Putamen (tissue), 1 donor: ENCODE measurements around the gene PDE3A.
"Not testable (repeated sequence)": the region's sequence is repeated elsewhere in the genome, so short reads cannot be mapped to it uniquely, and the experiment has no call there.

Experiments
- DNase-seq: peaks from one replicate; pipeline ENCODE4 v3.0.0-alpha.2; 2016; ENCODE audit warnings: low spot score

Gene PDE3A

DNA sequence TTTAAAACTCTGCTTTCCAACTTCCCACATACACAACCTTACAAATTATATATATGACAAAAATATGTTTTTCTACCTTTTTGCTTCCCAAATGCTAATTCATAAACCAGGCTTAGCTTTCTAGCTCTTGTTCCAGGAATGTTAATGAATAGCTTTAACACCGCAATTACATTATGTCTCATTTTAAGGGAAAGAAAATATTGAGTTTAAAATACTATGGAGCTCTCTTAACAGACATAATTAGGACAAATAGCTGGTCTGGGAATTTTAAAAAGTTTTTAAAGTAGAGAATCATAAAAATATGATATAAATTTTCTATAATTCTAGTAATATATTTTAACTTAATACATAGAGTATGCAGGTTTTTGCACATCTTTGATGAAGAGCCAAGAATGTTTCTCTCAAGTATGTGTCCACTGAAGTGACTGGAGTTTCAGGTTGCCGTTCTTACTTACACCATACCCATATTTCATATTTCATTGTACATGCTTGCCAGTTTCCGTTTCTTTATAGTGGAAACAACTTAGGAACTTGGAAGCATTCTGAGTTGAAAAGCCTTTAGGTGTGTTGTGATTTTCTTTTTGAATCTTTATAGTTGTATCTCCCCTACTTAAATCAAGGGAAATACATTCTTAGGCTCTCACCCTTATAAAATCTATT is 236.2 kb downstream of the PDE3A start:
- DNase-seq: no peak

DNA sequence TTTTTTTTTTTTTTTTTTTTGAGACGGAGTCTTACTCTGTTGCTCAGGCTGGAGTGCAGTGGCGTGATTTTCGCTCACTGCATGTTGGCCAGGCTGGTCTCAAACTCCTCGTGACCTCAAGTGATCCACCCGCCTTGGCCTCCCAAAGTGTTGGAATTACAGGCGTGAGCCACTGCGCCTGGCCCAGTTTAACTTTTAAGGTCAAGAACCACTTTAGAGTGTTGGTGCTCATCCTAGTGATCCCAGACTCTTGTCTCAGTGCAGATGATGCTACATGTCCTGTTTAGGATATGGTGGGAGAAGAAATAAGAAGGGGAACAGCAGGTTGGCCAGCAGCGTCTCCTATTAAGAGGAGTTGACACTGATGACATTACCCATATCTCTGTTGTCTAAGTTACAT is 246.7 kb downstream of the PDE3A start:
- not testable (repeated sequence) for DNase-seq

DNA sequence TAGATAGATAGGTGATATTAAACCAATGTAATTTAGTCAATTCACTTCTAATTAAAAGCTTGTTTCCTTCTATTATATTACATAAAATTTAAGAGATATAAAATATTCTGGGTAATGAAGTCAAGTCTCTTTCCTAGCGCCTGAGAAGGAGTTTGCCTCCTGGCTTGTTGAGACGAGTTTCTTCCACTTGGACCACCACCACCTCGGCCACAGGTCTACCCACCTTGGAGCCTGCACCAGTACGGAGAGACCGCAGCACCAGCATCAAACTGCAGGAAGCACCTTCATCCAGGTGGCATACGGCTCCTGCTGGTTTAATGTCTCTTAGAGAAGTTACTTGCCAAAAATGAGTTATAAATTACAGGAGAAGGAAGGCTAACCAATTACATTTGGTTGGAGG is 247.8 kb downstream of the PDE3A start:
- no peak for DNase-seq

DNA sequence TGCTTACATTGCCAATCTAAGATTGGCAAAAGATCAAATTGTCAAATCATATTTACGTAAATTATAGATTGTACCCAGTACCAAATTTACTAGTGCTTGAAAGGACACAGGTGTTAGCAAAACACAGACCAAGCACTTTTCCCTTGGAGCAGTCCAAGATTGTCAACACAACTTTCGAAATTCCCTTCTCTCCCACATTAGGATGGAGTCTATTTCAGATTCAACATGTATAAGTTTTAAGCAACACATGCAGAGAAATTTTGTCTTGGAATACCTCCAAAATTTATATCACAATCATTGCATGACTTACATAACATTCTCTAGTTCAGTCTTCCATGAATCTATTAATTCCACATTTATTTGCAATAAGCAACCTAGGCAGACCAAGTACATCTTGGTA is 251.9 kb downstream of the PDE3A start:
- DNase-seq: no peak

DNA sequence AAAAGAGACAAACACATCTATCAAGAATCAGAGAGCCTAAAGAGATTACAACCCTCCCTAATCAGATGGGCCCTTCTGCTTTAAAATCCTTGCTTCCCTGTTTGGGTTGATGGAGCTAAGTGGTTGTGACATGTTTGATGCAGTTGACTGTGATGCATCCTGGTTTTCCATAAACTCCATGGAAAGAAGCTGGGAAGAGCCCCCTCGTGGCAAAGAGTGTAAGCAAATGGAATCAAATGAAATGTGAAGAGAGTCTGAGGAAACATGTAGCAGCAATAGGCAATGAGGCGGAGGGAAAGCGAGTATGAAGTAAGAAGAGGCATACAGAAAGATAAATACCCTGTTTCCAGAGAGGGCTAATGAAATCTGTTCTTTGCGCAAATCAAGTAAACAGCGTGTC is 256.4 kb downstream of the PDE3A start:
- no peak for DNase-seq

DNA sequence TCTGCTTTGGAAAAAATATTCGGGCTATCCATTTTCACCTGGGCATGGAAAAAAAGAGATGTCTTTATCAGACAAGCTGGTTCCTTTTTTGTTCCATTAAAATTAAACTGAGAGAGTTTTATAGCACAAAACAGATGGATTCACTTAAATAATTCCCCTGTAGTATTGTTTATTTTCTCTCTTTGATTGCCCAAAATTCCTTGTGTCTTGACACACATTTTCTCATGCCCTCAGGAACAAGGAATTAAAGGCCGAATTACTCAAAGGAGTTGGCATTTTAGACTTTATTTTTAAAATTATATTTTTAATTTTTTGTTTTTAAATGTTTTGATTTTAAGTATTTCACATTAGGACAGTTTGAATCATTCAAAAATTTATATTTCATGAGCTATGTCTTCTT is 257.2 kb downstream of the PDE3A start:
- no peak for DNase-seq

DNA sequence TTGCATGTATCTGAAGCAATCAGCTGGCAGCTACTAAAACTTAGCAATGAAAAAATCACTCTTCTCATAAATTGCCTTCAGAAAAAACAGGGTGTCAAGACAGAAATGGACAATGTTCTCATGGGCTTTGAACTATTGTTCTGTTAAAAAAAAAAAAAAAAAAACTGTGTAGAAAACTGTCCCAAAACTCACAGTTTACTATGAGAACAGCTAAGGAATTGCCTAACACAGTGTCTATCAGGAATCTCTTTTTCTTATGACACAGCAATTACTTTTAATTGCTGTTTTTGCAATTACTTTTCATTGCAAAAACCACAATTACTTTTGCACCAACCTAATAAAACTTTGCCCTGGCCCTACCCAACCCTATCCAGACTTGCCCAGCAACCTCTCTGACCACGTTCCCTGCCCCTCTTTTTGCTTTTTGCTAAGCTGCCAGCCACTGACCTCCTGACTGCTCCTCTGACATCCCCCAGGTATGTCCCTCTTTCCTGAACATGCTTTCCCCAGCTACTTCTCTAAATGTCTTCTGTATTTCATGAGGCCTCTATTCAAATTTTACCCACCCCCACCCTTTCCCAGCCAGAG is 258.8 kb downstream of the PDE3A start:
- DNase-seq: no peak

DNA sequence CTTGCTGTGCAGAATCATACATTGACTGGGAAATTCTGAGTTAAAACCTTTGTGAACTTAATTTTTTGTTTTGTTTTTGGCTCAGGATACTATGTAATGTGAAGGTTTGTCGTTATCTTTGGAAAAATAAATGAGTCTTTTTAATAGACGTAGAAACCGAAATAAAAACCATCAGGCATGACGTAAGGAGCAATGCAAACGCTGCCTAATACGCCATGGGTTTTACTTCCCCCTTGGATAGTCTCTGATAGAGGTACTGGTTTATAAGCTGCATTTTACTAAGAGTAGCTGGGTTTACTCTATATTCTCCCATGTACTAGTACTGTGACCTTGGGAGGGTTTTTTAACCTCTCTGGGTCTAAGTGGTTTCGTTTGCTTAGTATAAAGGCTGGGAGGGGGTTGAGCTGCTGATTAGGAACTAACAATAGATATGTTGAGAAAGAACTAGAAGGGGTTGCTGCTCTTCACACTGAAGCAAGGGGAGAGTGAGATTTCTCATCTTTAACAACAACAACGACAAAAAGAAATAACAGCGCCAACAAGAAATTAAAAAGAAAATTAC is 260.0 kb downstream of the PDE3A start:
- DNase-seq: no peak

DNA sequence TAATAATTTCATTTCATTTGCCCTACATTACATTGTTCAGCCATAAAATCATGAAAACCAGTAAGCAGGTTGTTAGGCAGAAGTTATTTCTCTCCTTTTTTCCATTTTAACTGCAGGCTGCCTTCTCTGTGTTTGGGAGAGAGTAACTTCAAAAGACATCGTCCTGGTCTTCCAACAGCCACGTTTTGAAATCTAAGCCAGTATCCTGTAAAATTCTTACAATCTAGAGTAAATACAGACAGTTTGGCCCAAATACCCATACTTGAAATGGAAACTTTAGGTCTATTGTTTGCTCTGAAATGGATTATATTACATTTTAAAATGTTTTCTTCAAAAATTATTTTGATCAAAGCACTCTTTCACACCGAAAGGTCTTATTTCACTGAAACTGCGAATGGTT is 260.7 kb downstream of the PDE3A start:
- DNase-seq: no peak

DNA sequence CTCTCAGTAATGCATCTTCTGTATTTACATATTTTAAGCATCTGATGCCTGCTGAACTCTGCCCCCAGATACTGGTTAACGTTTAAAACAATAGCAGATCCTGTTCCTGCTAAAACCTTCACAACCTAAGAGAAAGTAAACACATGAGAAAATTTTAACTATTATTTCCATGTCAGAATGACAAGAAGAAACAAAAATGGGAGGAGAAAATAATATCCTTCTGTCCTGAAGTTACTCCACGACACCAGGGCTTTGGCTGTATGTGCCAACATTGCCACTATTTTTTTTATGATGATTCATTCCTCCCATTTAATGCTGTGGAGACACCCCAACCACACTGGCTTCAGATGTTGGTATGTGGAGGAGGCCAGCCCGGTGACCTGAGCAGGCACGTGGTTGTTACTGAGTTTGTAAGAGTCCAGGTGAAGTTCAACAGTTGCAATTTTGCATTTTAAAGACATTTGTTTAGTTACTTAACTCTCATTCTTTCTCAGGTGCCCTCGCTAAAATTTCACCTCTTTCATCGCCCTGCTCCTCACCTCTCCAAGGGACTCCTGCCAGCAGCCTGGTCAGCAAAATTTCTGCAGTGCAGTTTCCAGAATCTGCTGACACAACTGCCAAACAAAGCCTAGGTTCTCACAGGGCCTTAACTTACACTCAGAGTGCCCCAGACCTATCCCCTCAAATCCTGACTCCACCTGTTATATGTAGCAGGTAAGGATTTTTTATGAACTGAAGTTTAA is 261.2 kb downstream of the PDE3A start:
- DNase-seq: no peak

DNA sequence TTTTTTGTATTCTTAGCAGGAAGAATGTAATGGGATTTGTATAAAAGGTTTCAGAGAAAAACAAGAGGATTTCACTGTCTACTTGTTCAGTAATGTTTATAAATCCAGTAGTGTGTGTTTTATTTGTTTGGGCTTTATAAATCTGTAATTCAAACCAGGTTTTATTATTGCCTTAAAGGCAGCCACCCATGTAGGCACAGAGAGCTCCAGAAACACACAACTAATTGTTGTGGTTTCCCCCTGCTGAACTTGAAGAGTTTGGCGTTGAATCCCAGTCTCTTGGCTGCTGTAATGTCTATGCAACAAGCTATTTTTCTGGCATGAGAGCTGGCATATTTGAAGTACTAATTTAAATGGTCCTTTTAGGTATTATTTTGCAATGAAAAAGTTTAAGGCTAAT is 263.4 kb downstream of the PDE3A start:
- no peak for DNase-seq

DNA sequence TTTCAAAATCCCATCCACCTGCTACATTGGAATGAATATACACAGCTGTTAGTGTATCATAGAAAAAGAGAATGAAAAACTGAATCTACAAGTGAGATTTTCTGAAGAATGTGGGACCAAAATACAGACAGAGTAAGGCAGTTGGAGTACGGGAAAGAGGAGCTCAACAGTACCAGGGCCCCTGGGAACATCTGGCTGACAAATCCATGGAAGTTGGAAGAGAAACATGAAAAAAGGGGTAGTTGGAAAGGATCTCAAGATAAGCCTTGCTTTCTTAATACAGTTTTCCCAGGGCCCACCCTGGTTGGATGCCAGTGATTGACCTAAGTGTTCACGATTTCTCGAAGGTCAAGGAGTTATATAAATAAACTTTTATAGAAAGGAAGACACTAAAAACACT is 272.8 kb downstream of the PDE3A start:
- no peak for DNase-seq

DNA sequence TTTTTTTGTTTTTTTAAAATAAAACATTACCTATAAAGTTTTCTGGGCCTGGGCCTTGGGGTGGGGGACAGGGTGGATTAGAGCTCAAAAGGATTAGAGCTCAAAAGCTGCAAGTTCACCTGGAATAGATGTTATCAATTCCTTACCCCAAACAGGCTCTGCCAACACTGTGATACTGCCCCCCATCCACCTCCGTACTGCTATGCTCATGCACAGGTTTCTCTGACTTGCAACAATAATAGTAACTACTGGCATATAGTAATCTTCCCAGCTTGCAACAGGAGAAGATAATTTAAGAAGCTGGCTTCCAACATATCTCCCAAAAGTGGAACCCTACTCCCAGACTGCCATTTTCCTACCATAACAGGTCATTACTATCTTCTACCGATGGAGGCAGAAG is 275.5 kb downstream of the PDE3A start:
- no peak for DNase-seq

DNA sequence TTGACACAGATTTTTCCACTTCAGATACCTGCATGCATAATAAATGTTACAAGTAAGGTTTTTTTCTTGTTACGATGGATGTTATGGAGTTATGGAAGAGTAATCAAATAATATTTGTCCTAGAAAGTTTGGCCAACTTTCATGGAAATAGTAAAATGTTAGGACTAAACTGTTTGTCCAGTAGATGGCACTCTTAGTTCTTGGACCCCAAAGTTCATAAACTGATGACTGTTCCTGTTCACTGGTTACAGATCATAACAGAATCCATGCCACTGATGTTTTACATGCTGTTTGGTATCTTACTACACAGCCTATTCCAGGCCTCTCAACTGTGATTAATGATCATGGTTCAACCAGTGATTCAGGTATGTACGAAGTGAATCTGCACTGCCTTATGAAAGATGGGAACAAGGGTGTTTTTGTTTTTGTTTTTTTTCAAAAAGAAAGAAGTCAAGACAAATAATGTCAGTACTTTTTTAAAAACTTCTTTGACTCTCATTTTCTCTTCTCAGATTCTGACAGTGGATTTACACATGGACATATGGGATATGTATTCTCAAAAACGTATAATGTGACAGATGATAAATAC is 278.0 kb downstream of the PDE3A start:
- DNase-seq: peak; percentile 33

DNA sequence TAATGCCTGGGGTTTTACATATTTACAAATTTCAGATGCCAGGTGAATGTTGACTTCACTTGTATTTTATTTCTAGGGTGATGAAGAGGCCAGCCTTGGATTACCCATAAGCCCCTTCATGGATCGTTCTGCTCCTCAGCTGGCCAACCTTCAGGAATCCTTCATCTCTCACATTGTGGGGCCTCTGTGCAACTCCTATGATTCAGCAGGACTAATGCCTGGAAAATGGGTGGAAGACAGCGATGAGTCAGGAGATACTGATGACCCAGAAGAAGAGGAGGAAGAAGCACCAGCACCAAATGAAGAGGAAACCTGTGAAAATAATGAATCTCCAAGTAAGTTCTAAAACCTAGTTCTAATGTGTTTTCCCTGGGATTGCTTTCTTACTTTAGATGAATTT is 285.5 kb downstream of the PDE3A start:
- no peak for DNase-seq

DNA sequence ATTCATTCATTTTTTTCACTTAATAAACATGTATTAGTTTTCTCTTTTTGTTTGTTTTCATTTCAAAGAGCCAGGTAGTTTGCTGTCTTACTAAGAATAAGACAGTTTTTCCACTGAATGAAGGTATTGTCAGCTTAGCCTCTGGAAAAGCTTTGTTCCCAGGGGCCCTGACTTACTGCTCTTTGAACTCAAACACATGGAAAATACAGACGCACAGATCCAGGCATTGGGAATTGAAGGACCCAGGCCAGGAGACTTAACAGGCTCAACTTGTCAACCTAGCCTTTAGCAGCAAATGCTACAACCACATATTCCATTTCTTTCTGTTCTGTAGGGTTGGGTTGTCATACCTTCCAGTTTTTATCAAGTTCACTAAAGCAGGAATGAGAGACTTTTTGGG is 288.3 kb downstream of the PDE3A start:
- DNase-seq: no peak

DNA sequence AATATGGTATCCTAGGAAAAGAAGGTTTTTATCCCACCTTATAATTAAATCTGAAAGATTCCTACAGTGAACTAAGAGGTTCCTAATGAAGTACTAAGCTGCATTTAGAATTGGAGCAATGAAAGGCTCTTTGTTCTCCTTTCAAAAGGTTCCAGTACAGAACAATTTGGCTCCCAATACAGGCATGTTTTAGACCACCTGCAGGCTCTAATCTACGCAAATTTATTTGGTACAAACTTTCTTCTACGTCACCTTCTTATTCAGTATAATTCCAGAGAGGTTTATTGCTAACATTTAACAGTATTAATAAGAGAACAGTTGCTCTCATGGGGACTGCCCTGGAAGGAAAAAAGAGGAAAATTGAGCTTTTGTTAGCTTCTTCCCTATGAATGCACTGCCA is 289.2 kb downstream of the PDE3A start:
- DNase-seq: peak; percentile 27

DNA sequence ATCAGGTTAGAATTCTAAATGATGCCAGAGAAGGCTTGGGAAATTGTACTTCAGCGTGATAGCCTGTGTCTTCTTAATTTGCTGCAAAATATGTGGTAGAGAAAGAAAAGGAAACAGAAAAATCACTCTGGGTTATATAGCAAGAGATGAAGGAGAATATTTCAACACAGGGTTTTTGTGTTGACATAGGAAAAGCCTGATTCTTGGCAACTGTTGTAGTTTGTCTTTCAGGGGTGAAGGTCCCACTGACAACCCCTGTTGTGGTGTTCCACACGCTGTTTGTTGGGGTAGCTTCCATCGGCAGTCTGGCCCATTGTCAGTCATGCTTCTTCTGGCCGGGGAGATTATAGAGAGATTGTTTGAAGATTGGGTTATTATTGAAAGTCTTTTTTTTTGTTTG is 313.0 kb downstream of the PDE3A start:
- no peak for DNase-seq

DNA sequence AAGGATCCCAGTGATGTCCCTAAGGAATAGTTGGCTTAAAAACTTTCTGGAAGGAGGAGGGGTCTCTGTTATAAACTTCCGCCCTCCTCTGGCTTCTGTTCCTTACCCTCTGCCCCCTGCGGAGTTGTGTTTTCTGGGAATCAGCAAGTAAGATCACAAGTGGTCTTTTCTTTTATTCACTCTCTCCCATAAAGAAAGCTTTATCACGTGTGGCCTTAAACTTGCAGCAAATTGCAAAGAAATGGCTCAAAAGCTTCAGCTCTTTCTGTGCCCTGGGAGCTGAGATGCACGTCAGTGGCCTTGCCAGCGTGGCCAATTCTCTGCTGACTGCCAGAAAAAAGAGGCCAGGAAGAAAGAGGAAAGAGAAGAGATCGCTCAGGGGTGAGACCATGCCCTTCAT is 326.9 kb downstream of the PDE3A start, which contains the start of gene SLCO1C1:
SLCO1C1 (plus strand) TSS at position 101 of the 400 bp plus-strand sequence. CDS start 4,245 bp downstream, outside the sequence.
- DNase-seq: peak; percentile 62

DNA sequence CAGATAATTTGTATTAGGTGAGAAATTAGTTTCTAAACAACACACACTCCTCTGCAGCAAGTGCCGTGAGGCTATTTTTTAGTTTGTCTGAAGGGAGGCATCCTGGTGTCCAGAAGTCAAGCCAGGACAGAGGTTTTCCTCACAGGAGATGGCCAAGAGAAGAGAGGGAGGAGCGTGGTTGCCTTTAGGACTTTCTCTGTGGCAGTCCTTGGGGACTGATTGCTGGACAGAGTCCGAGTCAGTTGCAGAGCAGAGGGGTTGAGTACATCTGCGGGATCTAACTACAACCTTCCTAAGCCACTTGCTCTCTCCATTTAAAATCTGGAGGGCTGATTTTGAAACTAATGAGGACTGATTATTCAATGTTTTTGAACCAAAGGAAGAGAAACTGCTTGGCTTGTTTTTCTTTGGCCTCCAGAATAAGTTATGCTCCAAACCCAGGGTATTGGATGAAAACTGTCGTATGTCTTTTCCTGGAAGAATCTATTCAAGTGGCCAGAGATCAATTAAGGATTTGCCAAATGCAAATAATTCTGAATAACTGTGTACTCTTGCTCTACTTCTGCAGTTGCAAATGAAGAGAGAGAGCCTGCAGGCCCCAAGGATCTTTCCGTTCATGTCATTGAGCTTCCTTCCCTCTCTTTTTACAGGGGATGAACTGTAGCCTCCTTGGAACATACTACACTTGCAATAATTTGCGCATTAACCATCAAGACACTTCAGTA is 328.0 kb downstream of the PDE3A start:
- DNase-seq: peak; percentile 53

DNA sequence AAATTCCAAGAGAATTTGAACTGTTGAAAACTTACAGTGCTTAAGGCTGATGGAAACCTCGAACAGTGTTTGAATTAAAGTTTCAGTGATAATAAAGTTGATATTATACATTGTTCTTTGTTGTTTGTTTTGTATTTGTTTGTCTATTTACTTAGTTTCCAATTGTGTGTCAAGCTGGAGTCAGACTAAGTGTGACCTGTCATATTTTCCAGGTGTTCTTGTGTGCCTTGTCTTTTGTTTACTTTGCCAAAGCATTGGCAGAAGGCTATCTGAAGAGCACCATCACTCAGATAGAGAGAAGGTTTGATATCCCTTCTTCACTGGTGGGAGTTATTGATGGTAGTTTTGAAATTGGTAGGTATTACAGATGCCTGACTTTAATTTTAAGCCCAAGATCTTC is 332.8 kb downstream of the PDE3A start:
- DNase-seq: no peak

DNA sequence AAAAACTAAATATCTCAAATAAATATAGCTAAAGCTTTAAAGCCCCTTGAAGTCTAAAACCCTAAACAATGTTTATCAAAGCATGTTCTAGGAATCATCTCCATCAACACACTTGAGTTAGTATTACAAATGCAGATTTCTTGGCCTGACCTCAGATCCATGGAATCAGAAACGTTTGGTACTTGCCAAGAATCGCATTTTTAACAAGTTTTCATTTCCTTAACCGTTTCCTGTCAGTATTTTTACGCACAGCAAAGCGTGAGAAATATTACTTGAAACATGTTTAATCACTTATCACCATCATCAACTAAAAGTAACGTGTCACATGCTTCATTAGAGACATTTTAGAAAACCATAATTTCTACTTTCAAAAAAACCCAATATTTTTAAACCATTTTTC is 336.5 kb downstream of the PDE3A start:
- no peak for DNase-seq
